NCI-H460 (cell line): ENCODE results near the gene CD248. TPM values are rescaled to one million over a fixed set of nuclear protein-coding genes. Genes with fewer than 3 reads are reported as not detected.

Experiments
- total RNA-seq: library from RNA; depleted of rRNA; stranded (reverse); fragments of >200 nt; shearing (Covaris generic); gene quantifications from 2 replicates; pipeline ENCODE4 v1.2.3, GENCODE V29; 2014; rRNA removed

CD248 gene
- total RNA-seq, 1 experiment from 2014 or later = not detected

Other genes with a start within 250 kb of the CD248 start
- gene PACS1, start 246.8 kb downstream of the CD248 start, total RNA-seq = 10.3 and 13.9 TPM in 2 replicates
- 17.1 and 17.8 TPM in 2 replicates for gene KLC2, start 59.3 kb downstream of the CD248 start, total RNA-seq
- gene RAB1B, start 48.4 kb downstream of the CD248 start, total RNA-seq = 55.6 and 65.3 TPM in 2 replicates
- 0.20 TPM in 1 of 2 replicates, not detected in the other for gene CNIH2, start 38.9 kb downstream of the CD248 start, total RNA-seq
- 62.5 and 74.1 TPM in 2 replicates for gene YIF1A, start 27.9 kb downstream of the CD248 start, total RNA-seq
- gene TMEM151A, start 25.1 kb downstream of the CD248 start, total RNA-seq = 0.32 and 0.40 TPM in 2 replicates
- gene RIN1, start 19.4 kb upstream of the CD248 start, total RNA-seq = 18.7 and 23.9 TPM in 2 replicates
- 35.3 and 44.2 TPM in 2 replicates for gene BRMS1, start 28.1 kb upstream of the CD248 start, total RNA-seq
- gene B4GAT1, start 30.6 kb upstream of the CD248 start, total RNA-seq = 15.0 and 16.9 TPM in 2 replicates
- 4.6 and 4.7 TPM in 2 replicates for gene SLC29A2, start 54.7 kb upstream of the CD248 start, total RNA-seq
- gene NPAS4, start 104.0 kb upstream of the CD248 start, total RNA-seq = not detected in 2 replicates
- gene MRPL11, start 121.8 kb upstream of the CD248 start, total RNA-seq = 66.8 and 90.4 TPM in 2 replicates
- gene PELI3, start 149.9 kb upstream of the CD248 start, total RNA-seq = 2.7 and 3.2 TPM in 2 replicates
- 30.8 and 31.9 TPM in 2 replicates for gene DPP3, start 163.4 kb upstream of the CD248 start, total RNA-seq
- gene BBS1, start 193.6 kb upstream of the CD248 start, total RNA-seq = 13.7 and 16.7 TPM in 2 replicates
- 8.0 and 13.7 TPM in 2 replicates for gene ZDHHC24, start 229.0 kb upstream of the CD248 start, total RNA-seq
- not detected in 2 replicates for gene ACTN3, start 229.9 kb upstream of the CD248 start, total RNA-seq